Measurements from ENCODE around the gene ACTA2.
"Not testable (repeated sequence)": the region's sequence is repeated elsewhere in the genome, so short reads cannot be mapped to it uniquely, and the experiment has no call there.

The ACTA2 gene

GRCh38 chr10:88944813-88945212, 7.8 kb downstream of the ACTA2 start:
- Histone ChIP-seq H3K36me3 (ENCODE audit: control insufficient read depth, insufficient read depth, low read length) (no peaks in the 10 kb centered on the region), H3K9ac (ENCODE audit: low read depth, low read length) (no peak overlapping the region), H3K4me1 (ENCODE audit: control insufficient read depth, insufficient read depth, low read length) (no peaks in the 10 kb centered on the region), H3K4me3 (ENCODE audit: low read depth, low read length) (no peak overlapping the region), H3K27me3 (ENCODE audit: control insufficient read depth, insufficient read depth, low read length) (no peaks in the 10 kb centered on the region), H3K9me3 (ENCODE audit: control insufficient read depth, insufficient read depth, low read length) (no peaks in the 10 kb centered on the region)

GRCh38 chr10:88943778-88944177, 8.8 kb downstream of the ACTA2 start:
- H3K27me3 ChIP-seq (ENCODE audit: control insufficient read depth, insufficient read depth, low read length): no peaks in the 10 kb centered on the region

GRCh38 chr10:88941026-88941425, 11.5 kb downstream of the ACTA2 start:
- H3K36me3 ChIP-seq (ENCODE audit: control insufficient read depth, insufficient read depth, low read length): no peaks in the 10 kb centered on the region
- no peak overlapping the region for H3K4me3 ChIP-seq (ENCODE audit: low read depth, low read length)
- H3K4me1 ChIP-seq (ENCODE audit: control insufficient read depth, insufficient read depth, low read length): no peaks in the 10 kb centered on the region
- H3K9me3 ChIP-seq (ENCODE audit: control insufficient read depth, insufficient read depth, low read length): no peaks in the 10 kb centered on the region
- H3K9ac ChIP-seq (ENCODE audit: low read depth, low read length): no peak overlapping the region
- H3K27me3 ChIP-seq (ENCODE audit: control insufficient read depth, insufficient read depth, low read length): no peaks in the 10 kb centered on the region

More at GRCh38 chr10:88943778-88944177, 8.8 kb downstream of the ACTA2 start:
- Histone ChIP-seq H3K4me3 (ENCODE audit: low read depth, low read length) (no peak overlapping the region), H3K36me3 (ENCODE audit: control insufficient read depth, insufficient read depth, low read length) (no peaks in the 10 kb centered on the region), H3K9me3 (ENCODE audit: control insufficient read depth, insufficient read depth, low read length) (no peaks in the 10 kb centered on the region), H3K4me1 (ENCODE audit: control insufficient read depth, insufficient read depth, low read length) (no peaks in the 10 kb centered on the region), H3K9ac (ENCODE audit: low read depth, low read length) (no peak overlapping the region)

- no peak overlapping the region for H3K4me3 ChIP-seq (ENCODE audit: low read depth, low read length)
- H3K36me3 ChIP-seq (ENCODE audit: control insufficient read depth, insufficient read depth, low read length): no peaks in the 10 kb centered on the region
- H3K4me1 ChIP-seq (ENCODE audit: control insufficient read depth, insufficient read depth, low read length): peaks cover 3% of the 10 kb centered on the region
- H3K9me3 ChIP-seq (ENCODE audit: control insufficient read depth, insufficient read depth, low read length): no peaks in the 10 kb centered on the region
- no peaks in the 10 kb centered on the region for H3K27me3 ChIP-seq (ENCODE audit: control insufficient read depth, insufficient read depth, low read length)
- no peak overlapping the region for H3K9ac ChIP-seq (ENCODE audit: low read depth, low read length)
Measured at GRCh38 chr10:88938938-88939337, 13.6 kb downstream of the ACTA2 start.

GRCh38 chr10:88938039-88938438, 14.5 kb downstream of the ACTA2 start:
- no peak overlapping the region for H3K4me3 ChIP-seq (ENCODE audit: low read depth, low read length)
- H3K4me1 ChIP-seq (ENCODE audit: control insufficient read depth, insufficient read depth, low read length): peaks cover 3% of the 10 kb centered on the region
- H3K9ac ChIP-seq (ENCODE audit: low read depth, low read length): no peak overlapping the region
- H3K36me3 ChIP-seq (ENCODE audit: control insufficient read depth, insufficient read depth, low read length): no peaks in the 10 kb centered on the region
- no peaks in the 10 kb centered on the region for H3K27me3 ChIP-seq (ENCODE audit: control insufficient read depth, insufficient read depth, low read length)
- H3K9me3 ChIP-seq (ENCODE audit: control insufficient read depth, insufficient read depth, low read length): no peaks in the 10 kb centered on the region

GRCh38 chr10:88936656-88937055, 15.9 kb downstream of the ACTA2 start:
- Histone ChIP-seq H3K9ac (ENCODE audit: low read depth, low read length) (no peak overlapping the region), H3K9me3 (ENCODE audit: control insufficient read depth, insufficient read depth, low read length) (no peaks in the 10 kb centered on the region), H3K4me1 (ENCODE audit: control insufficient read depth, insufficient read depth, low read length) (peaks cover 3% of the 10 kb centered on the region), H3K36me3 (ENCODE audit: control insufficient read depth, insufficient read depth, low read length) (no peaks in the 10 kb centered on the region), H3K4me3 (ENCODE audit: low read depth, low read length) (no peak overlapping the region), H3K27me3 (ENCODE audit: control insufficient read depth, insufficient read depth, low read length) (no peaks in the 10 kb centered on the region)

- Histone ChIP-seq H3K36me3 (ENCODE audit: control insufficient read depth, insufficient read depth, low read length) (no peaks in the 10 kb centered on the region), H3K27me3 (ENCODE audit: control insufficient read depth, insufficient read depth, low read length) (no peaks in the 10 kb centered on the region), H3K9ac (ENCODE audit: low read depth, low read length) (no peak overlapping the region)
Measured at GRCh38 chr10:88934900-88935672, 17.5 kb downstream of the ACTA2 start.

GRCh38 chr10:88933564-88933963, 19.0 kb downstream of the ACTA2 start:
- Histone ChIP-seq H3K9ac (ENCODE audit: low read depth, low read length) (no peak overlapping the region), H3K9me3 (ENCODE audit: control insufficient read depth, insufficient read depth, low read length) (no peaks in the 10 kb centered on the region), H3K4me1 (ENCODE audit: control insufficient read depth, insufficient read depth, low read length) (peaks cover 3% of the 10 kb centered on the region), H3K4me3 (ENCODE audit: low read depth, low read length) (no peak overlapping the region), H3K27me3 (ENCODE audit: control insufficient read depth, insufficient read depth, low read length) (no peaks in the 10 kb centered on the region), H3K36me3 (ENCODE audit: control insufficient read depth, insufficient read depth, low read length) (no peaks in the 10 kb centered on the region)

More at GRCh38 chr10:88934900-88935672, 17.5 kb downstream of the ACTA2 start:
- Histone ChIP-seq H3K9me3 (ENCODE audit: control insufficient read depth, insufficient read depth, low read length) (no peaks in the 10 kb centered on the region), H3K4me1 (ENCODE audit: control insufficient read depth, insufficient read depth, low read length) (peaks cover 3% of the 10 kb centered on the region), H3K4me3 (ENCODE audit: low read depth, low read length) (no peak overlapping the region)

- Histone ChIP-seq H3K27me3 (ENCODE audit: control insufficient read depth, insufficient read depth, low read length) (no peaks in the 10 kb centered on the region), H3K9me3 (ENCODE audit: control insufficient read depth, insufficient read depth, low read length) (no peaks in the 10 kb centered on the region), H3K4me1 (ENCODE audit: control insufficient read depth, insufficient read depth, low read length) (peaks cover 3% of the 10 kb centered on the region), H3K36me3 (ENCODE audit: control insufficient read depth, insufficient read depth, low read length) (no peaks in the 10 kb centered on the region), H3K4me3 (ENCODE audit: low read depth, low read length) (no peak overlapping the region), H3K9ac (ENCODE audit: low read depth, low read length) (no peak overlapping the region)
Measured at GRCh38 chr10:88932539-88933256, 19.9 kb downstream of the ACTA2 start.

GRCh38 chr10:88932029-88932428, 20.5 kb downstream of the ACTA2 start:
- not testable (repeated sequence) for H3K9ac ChIP-seq (ENCODE audit: low read depth, low read length); H3K4me3 ChIP-seq (ENCODE audit: low read depth, low read length); H3K27me3 ChIP-seq (ENCODE audit: control insufficient read depth, insufficient read depth, low read length); H3K9me3 ChIP-seq (ENCODE audit: control insufficient read depth, insufficient read depth, low read length); H3K4me1 ChIP-seq (ENCODE audit: control insufficient read depth, insufficient read depth, low read length); H3K36me3 ChIP-seq (ENCODE audit: control insufficient read depth, insufficient read depth, low read length)

GRCh38 chr10:88931548-88931947, 21.0 kb downstream of the ACTA2 start:
- Histone ChIP-seq H3K4me1 (ENCODE audit: control insufficient read depth, insufficient read depth, low read length) (peaks cover 3% of the 10 kb centered on the region), H3K9ac (ENCODE audit: low read depth, low read length) (no peak overlapping the region), H3K9me3 (ENCODE audit: control insufficient read depth, insufficient read depth, low read length) (no peaks in the 10 kb centered on the region), H3K36me3 (ENCODE audit: control insufficient read depth, insufficient read depth, low read length) (no peaks in the 10 kb centered on the region), H3K27me3 (ENCODE audit: control insufficient read depth, insufficient read depth, low read length) (no peaks in the 10 kb centered on the region), H3K4me3 (ENCODE audit: low read depth, low read length) (no peak overlapping the region)

GRCh38 chr10:88928254-88928653, 24.3 kb downstream of the ACTA2 start:
- H3K36me3 ChIP-seq (ENCODE audit: control insufficient read depth, insufficient read depth, low read length): no peaks in the 10 kb centered on the region
- no peak overlapping the region for H3K9ac ChIP-seq (ENCODE audit: low read depth, low read length)
- no peaks in the 10 kb centered on the region for H3K27me3 ChIP-seq (ENCODE audit: control insufficient read depth, insufficient read depth, low read length)
- no peaks in the 10 kb centered on the region for H3K9me3 ChIP-seq (ENCODE audit: control insufficient read depth, insufficient read depth, low read length)
- H3K4me3 ChIP-seq (ENCODE audit: low read depth, low read length): no peak overlapping the region
- H3K4me1 ChIP-seq (ENCODE audit: control insufficient read depth, insufficient read depth, low read length): no peaks in the 10 kb centered on the region
